Esophagus mucosa (tissue), 1 donor: ENCODE results near the gene ANO3. TPM values are rescaled to one million over a fixed set of nuclear protein-coding genes. Genes with fewer than 3 reads are reported as not detected.
A peak's percentile ranks its signal among the peaks of the same experiment; 100 is the strongest.

ENCODE experiments used
- ATAC-seq: fragments of 200-7000 bp; cut with Tn5 transposase; one replicate; pipeline ENCODE4 v1.9.1; 2020
- total RNA-seq: library from RNA; stranded (reverse); gene quantifications from one replicate; pipeline ENCODE4 v1.2.4, GENCODE V29; 2023
- donor health status: DM: yes; HTN: yes; CAD: no.

The ANO3 gene
- total RNA-seq, 1 donor from 2014 or later, result not detected

DNA sequence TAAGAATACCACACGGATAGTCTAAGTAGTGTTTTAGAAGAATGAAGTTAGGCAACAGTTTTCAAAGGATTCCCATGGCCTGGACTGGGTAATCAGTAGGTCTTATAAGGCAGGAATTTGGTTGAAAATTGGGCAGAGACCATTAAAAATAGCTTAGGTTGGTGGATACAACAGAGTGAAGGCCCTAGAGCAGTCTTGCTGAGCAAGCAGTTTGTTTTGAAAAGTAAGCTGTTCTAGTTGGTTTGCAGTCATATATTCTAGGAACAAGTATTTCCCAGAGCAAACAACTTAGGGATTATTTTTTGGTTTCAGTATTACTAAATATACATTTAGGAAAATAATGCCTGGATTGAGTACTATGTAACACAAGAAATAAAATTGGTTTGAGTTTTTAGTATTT lies 175.3 kb downstream of the ANO3 start:
- ATAC-seq, result no peak

DNA sequence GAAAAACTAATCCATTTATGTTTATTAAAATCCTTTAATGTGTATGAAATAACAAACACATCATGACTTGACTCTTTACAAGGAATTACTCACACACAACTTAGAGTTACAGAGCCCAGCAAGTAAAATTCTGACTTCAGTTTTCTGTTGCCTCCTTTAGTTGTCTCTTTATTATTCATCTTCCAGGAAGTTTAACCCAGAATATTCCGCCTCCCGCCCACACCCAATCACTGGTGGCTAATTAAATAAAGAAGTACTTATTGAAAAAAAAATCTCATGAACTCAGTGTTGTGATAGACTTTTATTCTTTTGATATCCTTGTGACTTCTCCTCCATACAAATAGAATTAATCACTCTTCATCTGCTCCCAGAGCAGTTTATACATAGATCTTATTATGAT lies 178.2 kb downstream of the ANO3 start:
- ATAC-seq, result no peak

DNA sequence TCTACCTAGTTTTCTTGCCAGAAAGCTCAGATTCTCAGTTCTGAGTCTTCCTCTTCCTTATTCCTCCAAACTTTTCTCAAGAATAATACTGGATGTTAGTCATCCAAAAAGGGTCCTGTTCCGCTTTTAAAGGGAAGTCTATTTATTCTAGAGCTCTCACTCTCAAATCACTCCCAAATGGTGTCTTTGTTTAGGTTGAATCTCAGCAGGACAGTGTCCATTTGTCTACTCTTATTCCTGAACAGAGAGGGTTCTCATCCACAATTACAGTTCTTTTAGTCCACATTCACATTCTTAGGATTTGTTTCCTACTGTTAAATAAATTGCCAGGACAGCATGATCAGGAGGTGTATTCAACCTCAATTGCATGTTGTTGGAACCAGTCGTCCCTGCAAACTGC lies 178.8 kb downstream of the ANO3 start:
- no peak for ATAC-seq

DNA sequence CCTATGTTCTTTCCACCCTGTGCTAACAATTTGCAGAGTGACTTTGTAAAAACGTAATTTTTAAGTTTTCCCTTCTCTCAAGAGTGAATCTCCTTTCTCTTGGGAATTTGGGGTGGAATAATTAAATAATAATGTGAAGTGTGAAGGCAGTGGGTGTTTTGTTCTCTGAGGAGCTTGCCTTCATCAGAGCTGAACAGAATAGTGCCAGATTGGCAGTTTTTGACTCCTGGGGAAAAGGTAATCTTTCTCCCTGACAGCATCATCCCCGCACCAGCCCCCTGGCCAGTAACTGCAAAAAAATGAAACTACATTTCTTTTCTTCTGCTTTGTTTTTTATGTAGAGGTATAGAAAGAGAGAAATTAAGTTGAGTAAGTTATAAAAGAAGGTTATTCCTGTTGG lies 180.3 kb downstream of the ANO3 start:
- ATAC-seq, result no peak

DNA sequence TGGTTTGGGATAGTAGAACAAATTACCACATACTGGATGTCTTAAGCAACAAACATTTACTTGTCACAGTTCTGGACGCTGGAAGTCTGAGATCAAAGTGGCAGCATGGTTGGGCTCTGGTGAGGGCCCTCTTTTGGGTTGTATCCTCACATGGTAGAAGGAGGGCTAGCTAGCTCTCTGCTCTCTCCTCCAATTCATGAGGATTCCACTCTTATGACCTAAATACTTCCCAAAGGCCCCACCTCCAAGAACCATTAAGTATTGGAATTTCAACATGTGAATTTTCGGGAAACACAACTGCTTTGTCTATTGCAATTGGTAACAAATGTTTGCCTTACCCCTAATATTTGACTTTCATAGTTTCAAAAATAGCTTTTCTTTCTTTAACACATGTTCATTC lies 187.5 kb downstream of the ANO3 start:
- no peak for ATAC-seq

DNA sequence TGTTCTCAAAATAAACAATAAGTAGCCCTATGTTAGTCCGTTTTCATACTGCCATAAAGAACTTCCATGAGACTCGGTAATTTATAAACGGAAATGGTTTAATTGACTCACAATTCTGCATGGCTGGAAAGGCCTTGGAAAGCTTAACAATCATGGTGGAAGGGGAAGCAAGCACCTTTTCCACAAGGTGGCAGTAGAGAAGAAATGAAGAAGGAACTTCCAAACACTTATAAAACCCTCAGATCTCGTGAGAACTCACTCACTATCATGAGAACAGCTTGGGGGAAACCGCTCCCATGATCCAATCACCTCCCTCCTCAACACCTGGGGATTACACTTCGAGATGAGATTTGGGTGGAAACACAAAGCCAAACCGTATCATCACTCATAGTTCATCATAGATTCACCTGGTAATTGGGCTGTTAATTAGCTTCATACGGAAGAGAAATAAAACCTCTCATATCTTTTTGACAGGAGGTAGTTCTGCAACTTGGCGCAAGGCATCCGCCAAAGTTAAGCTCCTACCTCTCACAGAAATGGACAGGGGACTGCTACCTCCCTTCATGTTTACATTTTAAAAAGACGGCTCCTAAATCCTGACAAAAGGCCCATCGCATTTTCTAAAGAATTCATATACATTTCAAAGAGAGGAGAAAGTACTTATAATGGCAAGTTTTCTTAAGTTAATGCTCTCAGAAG lies 191.1 kb downstream of the ANO3 start:
- no peak for ATAC-seq

DNA sequence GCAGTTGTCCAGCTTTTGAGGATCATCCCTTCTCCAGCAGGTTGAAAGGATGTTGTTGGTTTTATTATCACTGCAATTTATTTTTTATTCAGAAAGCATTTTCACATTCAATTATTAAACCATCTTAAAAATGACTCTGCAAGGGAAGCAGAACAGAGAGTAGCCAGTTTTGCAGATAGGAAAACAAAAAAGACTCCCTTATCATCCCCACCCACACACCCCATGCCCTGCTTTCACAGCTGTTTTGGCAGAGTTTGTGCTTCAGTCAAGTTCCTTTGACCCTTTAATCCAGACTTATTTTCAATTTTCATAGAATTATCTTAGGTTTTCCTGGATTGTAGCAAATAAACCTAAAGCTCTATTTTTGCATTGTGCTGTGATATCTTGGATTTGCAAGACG lies 195.8 kb downstream of the ANO3 start:
- ATAC-seq, result no peak

DNA sequence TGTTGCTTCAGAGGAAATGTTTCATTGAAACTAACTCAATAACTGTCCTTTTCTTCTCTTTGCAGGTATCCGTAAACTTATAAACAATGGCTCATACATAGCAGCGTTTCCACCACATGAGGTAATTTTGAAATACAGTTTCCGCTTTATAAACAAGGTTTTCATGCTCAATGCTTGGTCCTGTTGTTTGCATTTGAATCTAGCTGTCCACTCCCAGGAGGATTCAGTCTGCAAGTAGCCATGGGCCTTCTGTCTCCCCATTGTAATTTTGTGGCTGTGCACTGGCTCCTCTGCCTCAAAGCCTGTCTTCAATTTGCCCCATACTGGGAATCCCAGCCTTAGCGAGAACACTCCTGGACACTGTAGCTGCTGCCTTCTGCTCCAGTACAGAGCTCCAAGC lies 205.4 kb downstream of the ANO3 start:
- no peak for ATAC-seq

DNA sequence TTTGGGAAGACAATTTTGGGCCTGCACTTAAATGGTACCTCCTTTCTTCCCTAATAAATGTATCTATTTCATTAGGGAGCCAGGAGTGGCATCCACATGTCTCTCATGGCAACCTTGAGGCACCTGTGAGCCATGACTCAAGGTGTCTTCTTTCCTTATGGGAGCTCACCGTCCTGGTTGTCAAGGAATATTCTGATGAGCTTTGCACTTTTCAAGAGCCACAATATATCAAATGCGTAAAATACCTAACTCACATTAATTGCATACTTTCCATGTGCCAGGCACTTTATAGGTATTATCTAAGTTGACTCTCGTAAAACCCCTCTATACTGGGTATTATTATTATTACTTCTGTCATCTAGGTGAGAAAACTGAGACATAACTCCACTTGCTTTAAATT lies 207.6 kb downstream of the ANO3 start:
- ATAC-seq, result no peak

DNA sequence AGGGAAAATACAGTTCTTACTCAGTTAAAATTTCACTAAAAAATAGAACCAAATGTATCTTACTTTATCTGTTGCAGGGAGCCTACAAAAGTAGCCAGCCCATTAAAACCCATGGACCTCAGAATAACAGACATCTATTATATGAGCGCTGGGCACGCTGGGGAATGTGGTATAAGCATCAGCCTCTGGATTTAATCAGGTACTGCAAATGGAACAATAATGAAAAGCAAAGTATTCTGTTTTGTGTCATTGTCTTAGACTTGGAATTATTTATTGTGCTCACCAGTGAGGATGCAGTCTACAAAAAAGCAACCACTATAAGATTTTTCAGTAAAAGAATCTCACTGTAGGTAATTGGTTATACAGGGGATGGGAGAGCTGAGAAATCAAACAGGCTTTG lies 209.9 kb downstream of the ANO3 start:
- no peak for ATAC-seq

DNA sequence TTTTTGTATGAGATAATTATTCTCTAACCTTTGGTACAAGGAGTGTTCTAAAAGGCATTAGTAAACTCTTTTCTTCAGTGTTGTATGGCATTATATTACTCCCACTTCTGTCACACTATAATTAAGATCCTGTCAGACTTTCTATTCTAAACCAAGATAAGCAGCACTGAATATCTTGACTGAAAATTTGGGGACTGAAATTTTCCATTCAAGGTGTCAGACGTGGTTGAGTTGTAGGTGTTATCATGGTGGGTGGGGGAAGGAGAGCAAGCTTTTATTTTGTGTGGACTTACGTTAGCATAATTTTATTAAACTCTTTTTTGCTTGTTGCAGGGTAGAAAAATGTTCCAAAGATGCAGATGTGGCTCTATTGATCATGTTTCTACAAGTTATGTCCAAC lies 217.2 kb downstream of the ANO3 start:
- no peak for ATAC-seq

DNA sequence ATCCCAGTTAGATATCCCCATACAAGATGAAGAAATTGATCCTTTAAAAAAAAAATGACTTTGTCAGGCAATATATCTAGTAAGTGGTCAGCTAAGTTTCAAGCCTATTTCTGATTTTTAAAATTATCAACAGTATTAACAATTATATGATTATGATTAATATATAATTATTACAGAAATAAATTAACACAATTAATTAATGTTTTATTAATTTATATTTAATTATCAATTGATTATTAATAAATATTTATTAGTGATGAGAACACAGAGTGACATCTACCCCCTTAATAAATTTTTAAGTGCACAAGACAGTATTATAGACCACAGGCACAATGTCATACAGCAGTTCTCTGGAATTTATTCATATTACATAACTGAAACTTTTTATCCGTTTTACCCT lies 218.1 kb downstream of the ANO3 start:
- no peak for ATAC-seq

DNA sequence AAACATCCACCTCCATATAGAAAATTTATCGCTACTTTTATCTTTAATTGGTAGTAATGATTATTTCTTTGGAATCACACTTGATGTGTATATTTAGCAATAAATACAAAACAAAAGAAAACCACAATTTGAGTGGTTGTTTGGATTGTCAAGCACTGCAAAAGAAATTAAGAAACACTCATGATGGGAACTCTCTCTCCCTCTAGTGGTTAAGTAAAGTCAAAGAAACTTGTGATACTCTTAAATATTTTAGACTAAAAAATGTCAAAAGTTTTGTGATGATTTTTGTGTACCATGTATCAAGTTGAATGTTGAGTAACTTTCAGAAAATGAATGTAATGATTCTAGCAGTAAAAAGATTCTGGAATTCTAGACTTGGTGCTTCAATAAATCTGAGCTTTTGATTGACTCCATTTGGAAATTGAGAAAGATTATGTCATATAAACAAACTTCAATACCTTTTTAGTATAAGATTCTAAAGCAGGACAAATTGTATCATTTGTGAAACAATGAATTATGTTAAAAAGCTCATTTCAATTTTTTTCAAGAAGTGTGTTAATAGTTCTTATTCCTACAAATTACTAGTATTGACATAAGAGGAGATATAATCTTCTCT lies 219.4 kb downstream of the ANO3 start:
- ATAC-seq, result no peak

DNA sequence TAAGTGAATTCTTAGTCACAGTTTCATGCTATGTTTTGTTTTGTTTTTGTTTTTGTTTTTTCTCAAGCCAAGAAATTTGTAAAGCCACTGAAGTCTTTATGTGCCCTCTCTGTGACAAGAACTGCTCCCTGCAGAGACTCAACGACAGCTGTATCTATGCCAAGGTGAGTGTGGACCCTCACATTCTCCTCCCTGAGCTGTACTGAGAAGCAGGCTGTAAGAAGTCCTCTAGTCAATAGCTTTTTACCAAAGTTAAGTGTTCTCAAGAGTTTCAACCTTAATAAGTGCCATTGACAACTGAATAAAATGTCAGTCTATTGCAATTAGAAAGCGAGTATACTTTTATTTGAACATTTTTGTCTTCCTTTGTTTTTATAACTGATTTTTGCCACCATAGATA lies 221.3 kb downstream of the ANO3 start:
- ATAC-seq, result no peak

DNA sequence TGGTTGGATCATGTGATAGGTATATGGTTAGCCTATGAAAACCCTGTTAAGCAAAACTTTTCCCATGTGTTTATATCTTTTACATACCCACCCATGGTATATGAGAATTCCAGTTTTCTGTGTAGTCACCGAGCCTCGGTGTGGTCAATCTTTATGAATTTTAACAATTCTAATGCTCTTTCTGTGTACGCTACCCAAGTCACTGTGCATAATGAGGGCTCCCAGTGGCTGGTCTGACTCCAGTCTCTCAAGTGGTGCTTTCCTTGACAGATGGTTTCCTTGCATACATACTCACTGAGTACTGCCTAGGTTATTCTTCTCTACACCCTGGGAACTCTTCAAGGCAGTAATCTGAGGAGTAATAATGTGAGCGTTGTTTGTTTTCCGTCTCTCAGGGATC lies 222.5 kb downstream of the ANO3 start:
- no peak for ATAC-seq

DNA sequence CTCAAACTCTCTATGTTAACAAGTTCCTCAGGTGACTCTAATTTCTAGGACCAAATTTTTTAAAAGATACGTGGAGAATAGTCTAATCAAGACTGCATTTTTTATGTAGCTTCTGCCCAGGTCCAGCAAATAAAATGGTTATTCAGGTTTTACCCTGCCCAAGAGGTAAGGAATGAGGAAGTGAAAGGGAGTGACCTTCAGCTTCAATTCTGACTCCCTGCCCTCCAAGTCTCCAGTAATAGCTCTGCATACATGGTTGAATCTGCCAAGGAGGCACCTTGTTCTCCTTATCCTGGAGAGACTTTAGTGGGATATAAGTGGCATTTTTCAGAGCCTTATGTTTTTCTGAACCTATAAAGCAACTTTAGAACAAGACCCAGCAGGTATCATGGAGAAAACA lies 224.7 kb downstream of the ANO3 start:
- ATAC-seq, result peak; percentile 72

DNA sequence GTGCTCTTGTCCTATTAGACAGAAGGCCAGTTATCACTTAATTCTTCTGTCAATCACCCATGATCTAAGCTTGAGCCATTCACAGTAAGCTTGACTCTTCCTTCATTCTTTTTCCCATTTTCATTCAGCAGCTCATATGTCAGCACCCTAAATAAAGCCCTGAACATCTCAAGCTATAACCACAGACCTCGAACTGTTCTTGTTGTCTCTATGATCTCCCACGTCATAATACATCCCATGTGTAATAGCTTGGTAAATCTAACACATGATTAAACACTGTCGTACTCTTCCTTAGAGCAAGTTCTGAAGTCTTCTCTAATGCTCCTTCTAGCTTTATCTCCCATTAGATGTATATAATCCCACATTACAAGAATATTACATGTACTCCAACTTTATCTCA lies 225.7 kb downstream of the ANO3 start:
- ATAC-seq, result no peak

DNA sequence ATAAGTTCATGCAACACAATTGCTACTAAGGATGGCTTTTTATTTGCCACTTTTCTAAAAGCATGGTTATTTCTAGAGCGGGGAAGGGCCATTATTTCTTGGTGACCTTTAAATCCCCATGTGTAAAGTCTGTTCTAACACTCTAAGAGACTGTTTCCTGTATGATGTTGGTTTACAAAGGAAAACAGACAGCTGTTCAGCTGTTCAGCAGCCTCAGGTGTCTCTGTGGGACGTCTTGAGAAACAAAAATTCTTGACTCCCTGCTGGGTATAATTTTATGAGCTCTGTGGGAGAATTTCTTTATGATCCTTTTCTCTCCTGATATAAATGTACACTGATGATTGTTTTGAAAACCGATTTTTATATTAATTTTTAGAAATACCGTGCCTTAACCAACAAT lies 226.3 kb downstream of the ANO3 start:
- no peak for ATAC-seq

DNA sequence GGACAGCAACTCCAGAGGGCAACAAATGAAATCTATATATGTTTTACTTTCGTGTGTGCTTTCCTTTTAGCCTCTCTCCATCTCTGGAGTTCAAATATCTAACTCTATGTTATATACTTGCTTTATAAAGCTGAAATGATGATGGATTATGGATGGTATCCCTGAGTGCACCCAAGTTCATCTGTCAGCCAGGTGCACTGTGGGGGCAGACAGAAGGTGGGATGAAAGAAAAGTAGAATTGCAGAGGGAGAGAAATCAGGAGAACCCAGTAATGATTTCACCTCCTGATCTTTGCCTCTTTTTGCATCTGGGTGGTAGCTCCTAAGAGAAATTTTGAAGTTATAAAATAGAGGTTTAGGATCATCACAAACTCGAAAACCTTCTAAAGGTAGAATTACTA lies 237.7 kb downstream of the ANO3 start:
- ATAC-seq, result no peak

DNA sequence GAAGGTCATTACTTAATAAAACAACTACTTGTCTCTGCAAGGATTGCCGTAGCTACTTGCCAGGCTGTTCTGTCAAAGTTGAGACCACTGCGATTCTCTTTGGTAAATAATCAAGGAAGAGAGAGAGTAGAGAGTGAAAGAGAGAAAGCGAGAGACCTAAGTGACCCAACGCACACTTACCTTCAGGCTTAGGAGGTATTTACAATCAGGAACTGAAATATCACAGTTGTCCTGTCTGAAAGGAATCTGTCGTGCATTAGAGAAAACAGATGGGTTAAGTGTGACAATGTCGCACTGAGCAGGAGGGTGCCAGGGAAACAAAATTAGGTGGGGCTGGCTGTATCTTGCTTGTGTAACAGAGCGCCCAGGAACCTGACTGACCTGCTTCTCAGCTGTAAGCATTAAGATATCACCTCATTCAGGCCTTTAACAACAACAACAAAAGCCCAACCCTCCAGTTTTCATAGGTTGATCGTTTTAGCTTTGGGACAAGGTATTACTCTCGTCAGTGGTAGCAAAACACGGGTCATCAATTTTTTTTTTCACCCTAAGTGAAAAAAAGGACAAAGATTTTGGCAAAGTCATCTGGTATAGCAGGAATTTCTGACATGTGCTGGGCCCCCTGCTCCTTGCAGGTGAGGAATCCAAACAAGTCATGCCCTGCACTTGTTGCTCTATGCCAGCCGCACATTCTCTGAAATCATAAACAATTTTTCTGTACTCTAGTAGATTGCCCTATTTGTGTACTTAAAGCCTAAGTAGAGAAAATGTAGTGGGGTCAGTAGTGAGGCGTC lies 240.1 kb downstream of the ANO3 start, which contains the start of gene MUC15:
Gene MUC15 (minus strand): TSS at position 403 of the 794 bp plus-strand sequence. CDS start 5,169 bp downstream, outside the sequence.
- peak; percentile 93 for ATAC-seq

DNA sequence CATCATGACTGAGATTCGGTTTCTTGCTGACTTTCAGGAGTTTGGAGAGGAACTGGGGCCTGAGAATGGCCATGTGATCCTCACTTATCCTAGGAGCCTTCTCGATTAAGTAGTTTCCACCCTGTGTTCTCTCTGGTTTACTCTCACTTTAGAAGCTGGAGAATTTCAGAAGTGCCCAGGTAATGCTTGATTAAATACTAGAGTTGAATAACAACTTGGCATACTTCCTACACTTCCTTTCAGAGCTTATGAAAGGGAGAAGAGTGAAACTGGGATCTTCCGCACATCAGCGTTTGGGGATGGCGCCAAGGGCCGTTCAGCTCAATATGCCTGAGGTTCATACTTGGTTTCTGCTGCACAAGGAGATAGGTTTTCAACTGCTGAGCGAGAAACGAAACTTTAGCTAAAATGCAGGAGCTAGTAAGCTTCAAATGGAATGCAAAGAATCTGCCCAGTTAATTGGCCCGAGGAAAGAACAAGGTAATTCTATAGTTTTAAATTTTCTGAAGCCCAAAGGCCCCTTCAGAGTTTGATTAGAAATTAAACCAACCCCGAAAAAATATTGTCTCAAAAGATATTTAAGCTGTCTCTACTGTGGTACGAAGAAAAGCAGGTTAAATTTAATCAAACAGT lies 241.0 kb downstream of the ANO3 start:
- peak; percentile 49 for ATAC-seq

DNA sequence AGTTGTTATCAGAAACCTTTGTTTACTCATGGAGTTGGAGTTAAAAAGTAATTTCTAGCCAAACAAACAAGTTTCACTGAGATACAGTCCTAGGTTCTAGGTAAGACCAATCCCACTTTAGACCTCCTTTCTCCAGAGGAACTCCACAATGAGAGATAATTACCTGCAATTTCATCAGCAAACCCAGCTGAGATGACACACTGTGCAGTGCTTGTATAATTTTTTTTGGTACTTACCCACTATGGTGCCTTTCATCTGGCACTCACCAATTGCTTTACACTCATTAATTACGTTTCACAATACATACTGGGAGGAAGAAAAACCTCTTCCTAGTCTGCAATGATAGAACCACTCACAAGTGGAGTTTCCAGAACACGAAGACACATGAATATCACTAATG lies 242.0 kb downstream of the ANO3 start:
- ATAC-seq, result no peak

DNA sequence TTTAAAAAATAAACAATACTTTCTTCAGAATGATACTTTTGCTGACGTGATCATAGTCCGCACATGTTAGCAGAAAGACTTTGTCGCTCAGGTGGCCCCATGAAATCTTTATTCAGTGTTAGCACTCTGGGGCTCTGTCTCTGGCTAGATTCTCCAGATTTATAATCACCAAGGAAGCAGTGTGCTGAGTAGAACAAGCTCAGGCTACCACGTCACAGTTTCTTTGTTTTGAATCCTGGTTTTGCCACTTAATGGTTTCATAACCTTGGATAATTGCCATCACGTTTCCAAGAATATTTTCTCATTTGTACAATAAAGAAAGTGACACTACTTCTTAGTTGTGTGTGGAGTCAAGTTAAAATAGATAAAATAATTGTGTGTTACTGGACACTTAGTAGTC lies 244.0 kb downstream of the ANO3 start:
- no peak for ATAC-seq
